Measurements from ENCODE around the gene CFD. TPM values are rescaled to one million over a fixed set of nuclear protein-coding genes. Genes with fewer than 3 reads are reported as not detected.

The CFD gene
- total and polyA plus RNA-seq, 2 experiments from 2014 or later = 0.90 to 4.7 TPM

DNA sequence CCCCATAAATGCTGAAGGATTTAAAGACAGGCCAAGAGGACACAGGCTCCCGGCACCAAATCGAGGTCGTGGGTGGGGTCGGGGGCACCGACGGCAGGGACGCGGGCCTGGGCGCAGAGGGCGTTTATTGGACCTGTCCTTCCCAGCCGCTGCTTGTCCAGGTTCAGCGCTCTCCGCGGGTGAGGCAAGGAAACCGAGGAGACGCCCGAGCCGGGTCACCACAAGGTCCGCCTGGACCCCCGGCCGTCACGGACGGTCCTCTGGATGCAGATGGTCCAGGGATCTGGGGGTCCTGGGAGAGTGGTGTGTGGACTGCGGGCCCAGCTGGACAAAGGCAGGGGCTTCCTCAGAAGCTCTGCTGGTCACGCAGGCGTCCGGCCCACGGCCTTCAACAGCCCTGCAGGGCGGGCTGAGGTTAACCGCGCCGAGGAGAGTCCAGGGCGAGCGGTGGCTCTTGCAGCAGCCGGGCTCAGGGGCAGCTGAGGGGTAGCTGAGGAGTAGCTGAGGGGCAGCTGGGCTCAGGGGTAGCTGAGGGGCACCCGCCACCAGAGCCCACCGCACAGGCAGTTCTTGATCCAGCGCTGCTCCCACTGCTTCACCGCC is 8.5 kb downstream of the CFD start (continued):
- TF ChIP-seq, protein P1, sequence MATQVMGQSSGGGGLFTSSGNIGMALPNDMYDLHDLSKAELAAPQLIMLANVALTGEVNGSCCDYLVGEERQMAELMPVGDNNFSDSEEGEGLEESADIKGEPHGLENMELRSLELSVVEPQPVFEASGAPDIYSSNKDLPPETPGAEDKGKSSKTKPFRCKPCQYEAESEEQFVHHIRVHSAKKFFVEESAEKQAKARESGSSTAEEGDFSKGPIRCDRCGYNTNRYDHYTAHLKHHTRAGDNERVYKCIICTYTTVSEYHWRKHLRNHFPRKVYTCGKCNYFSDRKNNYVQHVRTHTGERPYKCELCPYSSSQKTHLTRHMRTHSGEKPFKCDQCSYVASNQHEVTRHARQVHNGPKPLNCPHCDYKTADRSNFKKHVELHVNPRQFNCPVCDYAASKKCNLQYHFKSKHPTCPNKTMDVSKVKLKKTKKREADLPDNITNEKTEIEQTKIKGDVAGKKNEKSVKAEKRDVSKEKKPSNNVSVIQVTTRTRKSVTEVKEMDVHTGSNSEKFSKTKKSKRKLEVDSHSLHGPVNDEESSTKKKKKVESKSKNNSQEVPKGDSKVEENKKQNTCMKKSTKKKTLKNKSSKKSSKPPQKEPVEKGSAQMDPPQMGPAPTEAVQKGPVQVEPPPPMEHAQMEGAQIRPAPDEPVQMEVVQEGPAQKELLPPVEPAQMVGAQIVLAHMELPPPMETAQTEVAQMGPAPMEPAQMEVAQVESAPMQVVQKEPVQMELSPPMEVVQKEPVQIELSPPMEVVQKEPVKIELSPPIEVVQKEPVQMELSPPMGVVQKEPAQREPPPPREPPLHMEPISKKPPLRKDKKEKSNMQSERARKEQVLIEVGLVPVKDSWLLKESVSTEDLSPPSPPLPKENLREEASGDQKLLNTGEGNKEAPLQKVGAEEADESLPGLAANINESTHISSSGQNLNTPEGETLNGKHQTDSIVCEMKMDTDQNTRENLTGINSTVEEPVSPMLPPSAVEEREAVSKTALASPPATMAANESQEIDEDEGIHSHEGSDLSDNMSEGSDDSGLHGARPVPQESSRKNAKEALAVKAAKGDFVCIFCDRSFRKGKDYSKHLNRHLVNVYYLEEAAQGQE (IDR thresholded peaks at IDR 0.05; ENCODE audit: unreplicated experiment) = no peak
- TF ChIP-seq EZH2 (IDR thresholded peaks at IDR 0.05; ENCODE audit: low read depth, unreplicated experiment) (no peak), STAT1 (IDR thresholded peaks at IDR 0.05; ENCODE audit: unreplicated experiment) (no peak), ZNF114 (CRISPR knock-in tag; IDR thresholded peaks at IDR 0.05) (no peak), POLR2AphosphoS5 (IDR thresholded peaks at IDR 0.05; ENCODE audit: low read depth) (no peak), NANOG (IDR thresholded peaks at IDR 0.05; ENCODE audit: borderline replicate concordance) (no peak), JUNB (IDR thresholded peaks at IDR 0.05; ENCODE audit: unreplicated experiment) (no peak)

DNA sequence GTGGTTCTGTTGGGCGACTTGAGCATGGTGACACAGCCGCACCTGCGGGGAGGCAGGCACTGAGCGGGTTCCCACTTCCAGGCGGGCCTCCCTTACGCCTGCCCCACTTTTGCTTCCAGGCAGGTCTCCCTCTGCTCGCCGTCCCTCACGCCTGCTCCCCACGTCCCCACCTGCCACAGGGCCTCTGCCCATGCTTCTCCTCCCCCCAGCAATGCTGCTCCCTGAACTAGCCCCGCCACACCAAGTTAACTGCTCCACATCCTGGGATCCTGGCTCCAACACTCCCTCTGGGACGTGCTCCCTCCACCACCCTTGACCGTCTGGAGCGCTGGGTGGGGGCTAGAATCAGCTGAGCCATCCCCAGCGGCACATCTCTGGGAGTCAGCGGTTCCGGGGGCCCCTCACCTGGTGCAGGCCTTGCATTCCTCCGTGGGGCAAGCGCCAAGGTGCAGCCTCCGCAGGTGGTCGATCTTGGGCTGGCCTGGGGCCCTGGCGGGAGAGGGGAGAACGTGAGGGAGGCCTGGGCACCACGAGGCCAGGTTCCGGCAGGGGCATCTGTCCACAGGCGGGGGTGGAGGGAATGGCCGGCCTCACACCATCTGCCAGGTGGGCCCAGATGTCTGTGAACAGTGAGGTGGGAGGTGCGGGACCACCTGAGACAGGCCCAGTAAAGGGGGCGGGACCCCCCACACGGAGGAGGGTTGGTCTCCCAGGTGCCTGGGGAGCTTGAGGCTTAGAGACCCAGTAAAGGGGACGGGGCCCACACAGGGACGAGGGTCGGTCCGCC is 9.2 kb downstream of the CFD start:
- Histone ChIP-seq H3K4me3 (no peak overlapping the region), H3K4me1 (ENCODE audit: insufficient read depth) (no peaks in the 10 kb centered on the region), H3F3A (replicated peaks; ENCODE audit: low read depth) (peaks cover 28% of the 10 kb centered on the region), H3K4me2 (no peak overlapping the region), H3K27me3 (ENCODE audit: insufficient read depth) (no peaks in the 10 kb centered on the region), H3K79me2 (replicated peaks; ENCODE audit: insufficient read depth) (no peaks in the 10 kb centered on the region), H4K20me1 (replicated peaks; ENCODE audit: insufficient read depth) (peaks cover 9% of the 10 kb centered on the region; the same call in 1 of the 2 replicates), H3K36me3 (ENCODE audit: insufficient read depth) (no peaks in the 10 kb centered on the region), H3K9me2 (ENCODE audit: insufficient read depth) (no peaks in the 10 kb centered on the region), H2AFZ (no peak overlapping the region), H3K27ac (ENCODE audit: low read depth) (no peak overlapping the region)
- Mint-ChIP-seq H3K36me3 (ENCODE audit: low read depth) (peaks cover 39% of the 10 kb centered on the region), H3K4me3 (no peak overlapping the region), H3K4me1 (peaks cover 5% of the 10 kb centered on the region), H3K27ac (no peak overlapping the region), H3K9me3 (peaks cover 11% of the 10 kb centered on the region), H3K27me3 (ENCODE audit: insufficient read depth, low read depth, poor library complexity) (peaks cover 31% of the 10 kb centered on the region)
- ATAC-seq (no peak), DNase-seq (ENCODE audit: low spot score) (no peak)
- TF ChIP-seq CREB1 (CRISPR knock-in tag; IDR thresholded peaks at IDR 0.05; ENCODE audit: low read depth) = no peak
- TF ChIP-seq EZH2 (IDR thresholded peaks at IDR 0.05; ENCODE audit: low read depth, unreplicated experiment) = no peak

All from GM23338 (cell line).